CD1c-positive myeloid dendritic cell (primary cell): ENCODE data around the gene BUB3.
"Not testable (repeated sequence)": the region's sequence is repeated elsewhere in the genome, so short reads cannot be mapped to it uniquely, and the experiment has no call there.

Source experiments
- DNase-seq: peaks from one replicate; pipeline ENCODE4 v3.0.0-alpha.2; 2016; ENCODE audit errors: extremely low spot score

BUB3 gene

DNA sequence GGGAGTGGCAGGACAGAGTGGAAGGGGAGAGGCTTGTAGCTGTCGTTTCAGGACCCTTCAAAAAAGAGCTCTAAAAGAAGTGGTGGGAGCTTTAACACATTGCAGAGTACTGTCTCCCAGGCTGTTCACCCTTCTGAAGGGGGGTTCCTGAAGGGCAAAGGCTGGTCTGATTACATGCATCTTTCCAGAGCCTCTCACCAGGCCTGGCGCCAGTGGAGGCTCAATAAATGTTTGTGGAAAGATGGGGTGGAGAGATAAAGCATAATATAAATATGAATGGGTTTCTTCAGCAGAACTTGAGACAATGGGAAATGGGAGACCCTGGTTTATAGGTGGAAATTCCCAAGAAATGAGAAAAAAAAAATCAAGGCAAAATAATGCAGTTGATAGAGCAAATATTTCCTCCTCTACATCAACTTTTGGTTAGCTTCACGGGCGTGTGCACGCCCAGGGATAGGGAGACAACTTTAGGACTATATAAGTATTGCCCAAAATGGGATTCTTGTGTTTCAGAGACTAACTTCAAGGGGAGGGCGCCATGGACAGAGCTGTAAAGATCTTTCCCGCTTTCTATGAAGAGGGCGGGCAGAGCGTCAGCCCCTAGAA lies 613 bp upstream of the BUB3 start:
- no peak for DNase-seq

DNA sequence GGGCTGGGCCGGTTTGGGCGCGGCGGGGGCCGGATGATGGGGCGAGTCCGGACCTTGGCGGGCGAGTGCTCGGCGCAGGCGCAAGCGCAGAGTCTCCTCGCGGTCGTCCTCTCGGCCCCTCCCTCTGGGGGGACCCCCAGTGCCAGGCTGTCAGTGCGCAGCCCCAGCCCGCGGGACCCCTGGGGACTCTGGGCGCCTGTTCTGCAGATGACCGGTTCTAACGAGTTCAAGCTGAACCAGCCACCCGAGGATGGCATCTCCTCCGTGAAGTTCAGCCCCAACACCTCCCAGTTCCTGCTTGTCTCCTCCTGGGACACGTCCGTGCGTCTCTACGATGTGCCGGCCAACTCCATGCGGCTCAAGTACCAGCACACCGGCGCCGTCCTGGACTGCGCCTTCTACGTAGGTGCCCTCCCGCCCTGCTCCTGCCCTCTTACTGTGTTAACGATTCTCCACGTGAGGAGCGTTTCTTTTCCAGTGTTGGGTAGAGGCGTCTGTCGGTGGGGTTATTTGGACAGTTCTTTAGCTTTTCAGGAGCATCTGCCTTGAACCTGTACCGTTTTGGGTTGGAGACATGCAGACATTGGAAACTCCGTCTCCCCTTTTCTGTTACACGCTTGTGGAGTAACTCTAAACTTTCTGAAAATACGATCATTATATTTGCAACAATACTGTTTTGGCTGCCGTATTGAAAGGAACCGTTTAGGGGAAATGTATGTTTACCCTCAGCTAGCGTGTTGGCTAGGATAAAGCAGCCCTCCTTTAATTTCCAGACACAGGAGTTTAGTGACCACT lies 706 bp downstream of the BUB3 start:
- DNase-seq: no peak

GRCh38 chr10:123156078-123156477 lies 1.9 kb downstream of the BUB3 start:
- DNase-seq: no peak

- no peak for DNase-seq
These were observed 3.0 kb downstream of the BUB3 start for GRCh38 chr10:123157210-123157609.

DNA sequence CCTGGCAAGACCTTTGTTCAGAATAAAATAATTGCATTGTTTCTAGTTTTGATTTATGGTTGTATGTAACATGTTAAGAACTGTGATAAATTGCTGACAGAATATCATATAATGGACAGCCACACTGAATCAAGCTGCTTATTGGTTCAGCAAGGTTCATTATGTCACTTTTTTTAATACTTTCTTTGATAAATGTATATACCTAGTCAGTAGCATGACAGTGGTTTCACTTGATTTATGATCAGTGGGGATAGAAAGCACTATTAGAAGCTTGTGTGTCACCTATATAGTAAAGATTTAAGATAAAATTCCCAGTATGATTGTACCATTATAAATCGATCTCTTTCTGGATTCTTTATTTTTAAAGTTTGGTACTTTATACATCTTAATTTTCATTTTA lies 4.5 kb downstream of the BUB3 start:
- no peak for DNase-seq

- no peak for DNase-seq
These were observed 6.2 kb downstream of the BUB3 start for GRCh38 chr10:123160311-123160980.

- DNase-seq: no peak
These were observed 10.1 kb downstream of the BUB3 start for GRCh38 chr10:123164319-123164718.

DNA sequence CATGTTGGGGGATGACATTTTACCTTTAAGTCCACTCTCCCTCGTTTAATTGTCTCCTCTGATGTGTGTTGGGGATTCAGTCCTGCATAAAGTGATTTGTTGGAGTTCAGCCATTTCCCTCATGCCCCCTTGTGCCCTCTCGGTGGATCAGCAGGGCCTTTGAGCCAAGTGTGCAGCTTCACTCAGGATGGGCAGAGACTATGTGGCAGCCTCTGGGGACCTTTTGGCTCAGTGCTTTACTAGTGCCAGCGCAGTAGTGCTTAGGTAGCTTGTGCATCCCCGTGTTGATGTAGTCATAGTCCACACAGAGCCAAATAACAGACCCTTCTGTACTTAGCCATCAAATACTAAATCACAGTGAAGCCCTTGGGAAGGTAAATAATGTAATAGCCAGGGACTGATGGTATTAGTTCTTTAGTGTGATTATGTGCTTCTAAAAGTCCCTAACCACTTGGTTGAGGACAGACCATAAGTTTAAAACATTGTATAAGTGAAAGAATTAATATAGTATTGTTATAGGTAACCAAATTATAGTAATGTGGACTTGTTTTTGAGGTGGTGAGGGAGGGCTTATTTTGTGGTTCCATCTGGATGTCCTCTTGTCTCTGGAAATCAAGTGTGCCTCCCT lies 11.4 kb downstream of the BUB3 start:
- no peak for DNase-seq

DNA sequence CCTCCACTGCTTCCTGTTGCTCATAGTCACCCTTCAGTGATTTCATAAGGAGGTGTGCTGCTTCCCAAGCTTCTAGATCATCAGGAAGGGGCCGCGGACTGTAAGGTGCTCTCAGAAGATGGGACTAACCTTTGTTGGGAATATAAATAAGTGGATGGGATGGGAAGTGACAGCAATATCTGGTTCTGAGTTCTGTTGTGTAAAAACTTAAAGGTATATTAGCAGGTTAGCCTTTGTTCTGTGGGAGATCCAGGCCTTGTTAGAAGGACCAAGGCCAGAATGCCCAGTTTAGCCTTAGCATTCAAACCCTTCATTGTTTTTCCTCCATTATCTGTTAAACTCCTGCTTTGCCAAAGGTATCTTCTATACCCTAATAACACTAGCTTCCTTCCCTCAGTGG lies 12.4 kb downstream of the BUB3 start:
- DNase-seq: no peak

DNA sequence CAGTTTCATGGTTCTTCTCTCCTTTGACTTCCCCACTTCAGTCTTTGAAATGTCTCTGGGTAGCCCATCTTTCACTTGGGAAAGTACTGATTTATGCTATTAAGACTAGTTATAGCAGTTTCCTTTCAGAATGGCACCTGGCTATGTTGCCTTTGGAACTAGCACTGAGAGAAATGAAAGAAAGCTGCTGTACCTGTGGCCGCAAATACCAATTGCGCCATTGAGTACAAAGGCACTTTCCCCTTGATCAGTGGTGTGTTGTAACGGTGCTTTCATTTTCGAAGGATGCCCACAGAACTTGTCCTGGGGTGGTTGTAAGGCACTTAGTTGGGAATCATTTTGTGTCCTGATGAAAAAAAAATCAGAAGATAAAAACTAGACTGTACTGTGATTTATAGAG lies 16.8 kb downstream of the BUB3 start:
- no peak for DNase-seq

- not testable (repeated sequence) for DNase-seq
These were observed 17.4 kb downstream of the BUB3 start for GRCh38 chr10:123171616-123172015.

DNA sequence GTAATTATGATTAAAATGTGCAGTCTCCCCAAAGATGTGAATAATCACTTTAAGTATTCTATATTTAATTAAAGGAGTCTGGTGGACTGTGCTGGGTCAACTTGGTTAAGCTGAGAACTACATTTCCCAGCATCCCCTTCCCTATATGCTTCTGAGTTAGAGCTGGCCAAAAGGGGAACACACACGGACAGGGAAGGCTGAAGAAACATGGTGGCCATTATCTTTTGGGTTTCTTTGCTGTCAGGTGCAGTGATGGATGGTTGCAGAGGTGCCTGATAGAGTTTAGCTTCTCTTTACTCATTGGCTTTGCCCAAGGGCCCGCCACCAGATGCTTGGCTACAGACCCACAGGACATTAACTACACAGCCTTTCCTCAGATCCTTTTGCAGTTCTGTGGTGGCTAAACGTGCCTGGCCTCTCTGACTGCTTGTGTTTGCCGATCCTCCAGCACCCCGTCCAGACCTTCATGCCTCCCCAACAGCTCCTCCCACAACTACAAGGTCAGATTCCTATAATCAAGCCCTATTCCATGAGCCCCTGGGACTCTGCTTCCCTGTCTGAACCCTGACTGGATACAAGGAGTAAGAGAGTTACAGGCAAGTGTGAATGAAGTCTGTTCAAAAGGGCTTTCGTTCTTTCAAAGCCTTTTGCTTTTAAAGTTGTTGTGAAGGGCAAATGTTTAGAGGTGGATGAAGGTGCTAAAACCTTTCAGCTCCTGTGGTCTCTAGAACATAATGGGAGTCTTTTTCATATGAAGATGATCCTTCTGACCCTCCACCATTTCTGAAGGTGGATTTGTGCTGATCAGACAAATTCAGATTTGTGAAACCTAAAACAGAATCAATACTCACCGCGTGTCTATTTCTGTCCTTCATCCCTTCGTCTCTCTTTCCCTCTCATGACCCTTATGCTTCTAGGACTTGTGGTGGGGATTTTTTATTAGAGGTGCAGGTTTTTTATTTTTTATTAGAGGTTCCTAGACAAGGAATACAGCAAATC lies 21.5 kb downstream of the BUB3 start:
- no peak for DNase-seq

DNA sequence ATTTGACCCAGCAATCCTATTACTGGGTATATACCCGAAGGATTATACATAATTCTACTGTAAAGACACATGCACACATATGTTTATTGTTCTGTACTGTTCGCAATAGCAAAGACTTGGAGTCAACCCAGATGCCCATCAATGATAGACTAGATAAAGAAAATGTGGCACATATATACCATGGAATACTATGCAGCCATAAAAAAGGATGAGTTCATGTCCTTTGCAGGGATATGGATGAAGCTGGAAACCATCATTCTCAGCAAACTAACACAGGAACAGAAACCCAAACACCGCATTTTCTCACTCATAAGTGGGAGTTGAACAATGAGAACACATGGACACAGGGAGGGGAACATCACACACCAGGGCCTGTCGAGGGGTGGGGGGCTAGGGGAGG lies 24.2 kb downstream of the BUB3 start:
- not testable (repeated sequence) for DNase-seq

GRCh38 chr10:123180101-123181090 lies 26.2 kb downstream of the BUB3 start:
- DNase-seq: no peak

DNA sequence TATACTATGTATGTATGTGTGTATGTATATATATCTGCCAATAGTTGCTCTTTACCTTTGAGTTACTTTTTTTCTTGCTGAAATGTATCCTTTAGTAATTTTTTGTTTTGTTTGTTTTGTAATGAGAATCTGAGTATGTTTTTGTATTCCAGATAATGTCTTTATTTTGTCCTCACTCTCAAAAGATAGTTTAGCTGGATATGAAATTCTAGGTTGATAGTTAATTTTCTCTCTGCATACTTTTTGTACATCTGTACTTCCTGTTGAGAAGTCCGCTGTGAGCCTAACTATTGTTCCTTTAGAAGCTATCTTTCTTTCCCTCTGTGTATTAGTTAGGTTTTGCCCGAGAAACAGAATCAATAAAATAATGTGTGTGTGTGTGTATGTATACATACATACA lies 29.5 kb downstream of the BUB3 start:
- DNase-seq: no peak

- DNase-seq: no peak
These were observed 33.6 kb downstream of the BUB3 start for GRCh38 chr10:123187781-123188180.

GRCh38 chr10:123191886-123192285 lies 37.7 kb downstream of the BUB3 start:
- DNase-seq: no peak

- DNase-seq: no peak
These were observed 39.9 kb downstream of the BUB3 start for GRCh38 chr10:123194056-123194455.

GRCh38 chr10:123200531-123200930 lies 46.3 kb downstream of the BUB3 start:
- no peak for DNase-seq

DNA sequence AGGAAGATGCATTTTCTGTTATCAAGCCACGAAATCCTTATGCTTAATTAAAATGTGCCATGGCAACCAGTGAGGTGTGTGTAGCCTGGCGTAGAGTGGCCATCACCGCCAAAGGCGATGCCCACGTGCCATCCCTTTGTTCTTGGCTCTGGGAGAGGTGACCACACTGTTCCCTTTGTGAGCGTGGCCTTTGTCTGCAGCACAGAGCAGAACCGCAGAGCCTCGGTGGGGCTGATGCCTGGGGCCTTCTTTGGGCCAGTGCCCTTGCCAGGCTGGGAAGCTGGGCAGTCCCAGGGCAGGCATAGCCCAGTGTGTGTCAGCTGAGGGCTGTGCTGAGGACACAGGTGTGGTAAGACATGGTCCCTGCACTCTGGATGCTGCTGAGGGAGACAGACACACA lies 48.3 kb downstream of the BUB3 start:
- no peak for DNase-seq
